Transverse colon (tissue), 3 donors: ENCODE results near the gene FOXJ3.

Experiments
- POLR2A ChIP-seq: fragments of 450-650 bp; IDR thresholded peaks from one replicate; pipeline ENCODE4 v1.6.1; 2016; ENCODE audit warnings: antibody characterized with exemption, mild to moderate bottlenecking, moderate library complexity
- TF ChIP-seq, protein P1 (sequence below), 5 experiments: fragments of 200-600 bp in 3 of 5; fragments of 450-650 bp in 2 of 5; sonication (generic) in 3 of 5; IDR thresholded peaks; 1 replicate in 2 of 5; 2 replicates in 3 of 5; pipeline ENCODE4 v1.5.1; 2016 to 2017; ENCODE audit warnings: antibody characterized with exemption in 5 of 5, inconsistent platforms in 3 of 5, mild to moderate bottlenecking in 2 of 5, moderate library complexity in 1 of 5

DNA sequence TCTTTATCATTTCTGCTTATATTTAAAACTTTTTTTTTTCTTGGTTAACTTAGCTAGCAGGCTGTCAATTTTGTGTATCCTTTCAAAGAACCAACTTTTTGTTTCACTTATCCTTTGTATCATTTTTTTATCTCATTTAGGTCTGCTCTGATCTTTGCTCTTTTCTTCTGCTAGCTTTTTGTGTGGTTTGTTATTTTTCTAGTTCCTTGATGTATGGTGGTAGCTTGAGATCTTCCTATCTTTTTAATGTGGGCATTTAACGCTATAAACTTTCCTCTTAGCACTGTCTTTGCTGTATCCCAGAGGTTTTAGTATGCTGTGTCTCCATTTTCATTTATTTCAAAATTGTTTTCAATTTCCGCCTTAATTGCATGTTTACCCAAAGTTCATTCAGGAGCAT, 36.5 kb downstream of the FOXJ3 start:
- TF ChIP-seq, protein P1, sequence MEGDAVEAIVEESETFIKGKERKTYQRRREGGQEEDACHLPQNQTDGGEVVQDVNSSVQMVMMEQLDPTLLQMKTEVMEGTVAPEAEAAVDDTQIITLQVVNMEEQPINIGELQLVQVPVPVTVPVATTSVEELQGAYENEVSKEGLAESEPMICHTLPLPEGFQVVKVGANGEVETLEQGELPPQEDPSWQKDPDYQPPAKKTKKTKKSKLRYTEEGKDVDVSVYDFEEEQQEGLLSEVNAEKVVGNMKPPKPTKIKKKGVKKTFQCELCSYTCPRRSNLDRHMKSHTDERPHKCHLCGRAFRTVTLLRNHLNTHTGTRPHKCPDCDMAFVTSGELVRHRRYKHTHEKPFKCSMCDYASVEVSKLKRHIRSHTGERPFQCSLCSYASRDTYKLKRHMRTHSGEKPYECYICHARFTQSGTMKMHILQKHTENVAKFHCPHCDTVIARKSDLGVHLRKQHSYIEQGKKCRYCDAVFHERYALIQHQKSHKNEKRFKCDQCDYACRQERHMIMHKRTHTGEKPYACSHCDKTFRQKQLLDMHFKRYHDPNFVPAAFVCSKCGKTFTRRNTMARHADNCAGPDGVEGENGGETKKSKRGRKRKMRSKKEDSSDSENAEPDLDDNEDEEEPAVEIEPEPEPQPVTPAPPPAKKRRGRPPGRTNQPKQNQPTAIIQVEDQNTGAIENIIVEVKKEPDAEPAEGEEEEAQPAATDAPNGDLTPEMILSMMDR (IDR thresholded peaks at IDR 0.05) = no peak
- no peak for TF ChIP-seq POLR2A
